ENCODE measurements around the gene FAM9C.
"Not testable (repeated sequence)": the region's sequence is repeated elsewhere in the genome, so short reads cannot be mapped to it uniquely, and the experiment has no call there.

Gene FAM9C

DNA sequence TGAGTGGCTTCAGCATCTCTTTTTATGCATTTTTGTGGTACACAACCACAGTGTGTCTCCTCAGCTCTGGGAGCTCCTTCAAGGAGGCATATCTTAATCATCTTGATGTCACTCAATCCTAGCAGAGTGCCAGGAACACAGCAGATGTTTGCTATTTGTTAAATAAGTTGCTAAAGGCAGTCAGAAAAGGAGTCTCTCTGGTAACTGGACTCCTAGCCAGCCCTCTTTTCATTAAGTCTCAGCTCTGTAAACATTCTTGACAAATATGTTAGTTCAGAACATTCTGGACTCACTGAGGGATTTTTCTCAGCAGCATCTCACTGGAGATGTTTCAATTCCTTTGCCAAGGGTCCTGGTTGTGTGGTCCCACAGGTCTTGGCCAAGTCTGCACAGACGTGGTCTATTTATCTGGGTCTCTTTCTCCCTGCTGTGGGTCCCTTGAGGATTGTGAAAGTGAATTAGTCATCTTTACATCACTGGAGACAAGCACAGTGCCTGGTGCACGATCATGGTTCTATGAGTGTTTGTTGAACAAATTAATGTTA lies 20.3 kb upstream of the FAM9C start:
- DNase-seq (ENCODE audit: extremely low spot score): no peak
- POLR2A ChIA-PET: no interaction called here
- TF ChIP-seq, protein P1, sequence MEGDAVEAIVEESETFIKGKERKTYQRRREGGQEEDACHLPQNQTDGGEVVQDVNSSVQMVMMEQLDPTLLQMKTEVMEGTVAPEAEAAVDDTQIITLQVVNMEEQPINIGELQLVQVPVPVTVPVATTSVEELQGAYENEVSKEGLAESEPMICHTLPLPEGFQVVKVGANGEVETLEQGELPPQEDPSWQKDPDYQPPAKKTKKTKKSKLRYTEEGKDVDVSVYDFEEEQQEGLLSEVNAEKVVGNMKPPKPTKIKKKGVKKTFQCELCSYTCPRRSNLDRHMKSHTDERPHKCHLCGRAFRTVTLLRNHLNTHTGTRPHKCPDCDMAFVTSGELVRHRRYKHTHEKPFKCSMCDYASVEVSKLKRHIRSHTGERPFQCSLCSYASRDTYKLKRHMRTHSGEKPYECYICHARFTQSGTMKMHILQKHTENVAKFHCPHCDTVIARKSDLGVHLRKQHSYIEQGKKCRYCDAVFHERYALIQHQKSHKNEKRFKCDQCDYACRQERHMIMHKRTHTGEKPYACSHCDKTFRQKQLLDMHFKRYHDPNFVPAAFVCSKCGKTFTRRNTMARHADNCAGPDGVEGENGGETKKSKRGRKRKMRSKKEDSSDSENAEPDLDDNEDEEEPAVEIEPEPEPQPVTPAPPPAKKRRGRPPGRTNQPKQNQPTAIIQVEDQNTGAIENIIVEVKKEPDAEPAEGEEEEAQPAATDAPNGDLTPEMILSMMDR (IDR thresholded peaks at IDR 0.05; ENCODE audit: control extremely low read depth, extremely low read depth, low read depth, missing control alignments): no peak
- CTCF ChIA-PET: interaction anchor here (1.5 kb wide), 1 partner anchor 10 kb away, joined by 3 read pairs; no protein-coding TSS in a partner anchor

DNA sequence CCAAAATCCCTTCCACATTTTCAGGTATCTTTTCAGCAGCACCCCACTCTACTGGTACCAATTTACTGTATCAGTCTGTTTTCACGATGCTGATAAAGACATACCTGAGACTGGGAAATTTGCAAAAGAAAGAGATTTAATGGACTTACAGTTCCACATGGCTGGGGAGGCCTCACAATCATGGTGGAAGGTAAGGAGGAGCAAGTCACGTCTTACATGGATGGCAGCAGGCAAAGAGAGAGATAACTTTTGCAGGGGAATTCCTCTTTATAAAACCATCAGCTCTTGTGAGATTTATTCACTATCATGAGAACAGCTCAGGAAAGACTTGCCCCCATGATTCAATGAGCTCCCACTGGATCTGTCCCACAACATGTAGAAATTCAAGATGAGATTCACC lies 18.7 kb upstream of the FAM9C start:
- POLR2A ChIA-PET; CTCF ChIA-PET; DNase-seq (ENCODE audit: extremely low spot score): not testable (repeated sequence)

DNA sequence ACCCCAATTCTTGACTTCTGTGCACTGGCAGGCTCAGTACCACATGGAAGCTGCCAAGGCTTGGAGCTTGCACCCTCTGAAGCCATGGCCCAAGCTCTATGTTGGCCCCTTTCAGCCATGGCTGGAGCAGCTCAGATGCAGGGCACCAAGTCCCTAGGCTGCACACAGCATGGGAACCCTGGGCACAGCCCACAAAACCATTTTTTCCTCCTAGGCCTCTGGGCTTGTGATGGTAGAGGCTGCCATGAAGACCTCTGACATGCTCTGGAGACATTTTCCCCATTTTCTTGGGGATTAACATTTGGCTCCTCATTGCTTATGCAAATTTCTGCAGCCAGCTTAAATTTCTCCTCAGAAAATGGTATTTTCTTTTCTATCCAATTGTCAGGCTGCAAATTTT lies 17.9 kb upstream of the FAM9C start:
- DNase-seq (ENCODE audit: extremely low spot score); CTCF ChIA-PET; POLR2A ChIA-PET: not testable (repeated sequence)

DNA sequence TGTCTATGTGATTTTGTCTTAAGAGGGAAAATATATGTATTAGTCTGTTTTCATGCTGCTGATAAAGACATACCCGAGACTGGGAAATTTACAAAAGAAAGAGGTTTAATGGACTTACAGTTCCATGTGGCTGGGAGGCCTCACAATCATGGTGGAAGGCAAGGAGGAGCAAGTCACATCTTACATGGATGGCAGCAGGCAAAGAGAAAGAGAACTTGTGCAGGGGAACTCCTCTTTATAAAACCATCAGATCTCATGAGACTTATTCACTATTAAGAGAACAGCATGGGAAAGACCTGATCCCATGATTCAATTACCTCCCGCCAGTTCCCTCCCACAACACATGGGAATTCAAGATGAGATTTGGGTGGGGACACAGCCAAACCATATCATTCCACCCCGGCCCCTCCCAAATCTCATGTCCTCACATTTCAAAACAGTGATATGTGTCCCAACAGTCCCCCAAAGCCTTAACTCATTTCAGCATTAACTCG lies 16.8 kb upstream of the FAM9C start:
- POLR2A ChIA-PET; DNase-seq (ENCODE audit: extremely low spot score); CTCF ChIA-PET: not testable (repeated sequence)

DNA sequence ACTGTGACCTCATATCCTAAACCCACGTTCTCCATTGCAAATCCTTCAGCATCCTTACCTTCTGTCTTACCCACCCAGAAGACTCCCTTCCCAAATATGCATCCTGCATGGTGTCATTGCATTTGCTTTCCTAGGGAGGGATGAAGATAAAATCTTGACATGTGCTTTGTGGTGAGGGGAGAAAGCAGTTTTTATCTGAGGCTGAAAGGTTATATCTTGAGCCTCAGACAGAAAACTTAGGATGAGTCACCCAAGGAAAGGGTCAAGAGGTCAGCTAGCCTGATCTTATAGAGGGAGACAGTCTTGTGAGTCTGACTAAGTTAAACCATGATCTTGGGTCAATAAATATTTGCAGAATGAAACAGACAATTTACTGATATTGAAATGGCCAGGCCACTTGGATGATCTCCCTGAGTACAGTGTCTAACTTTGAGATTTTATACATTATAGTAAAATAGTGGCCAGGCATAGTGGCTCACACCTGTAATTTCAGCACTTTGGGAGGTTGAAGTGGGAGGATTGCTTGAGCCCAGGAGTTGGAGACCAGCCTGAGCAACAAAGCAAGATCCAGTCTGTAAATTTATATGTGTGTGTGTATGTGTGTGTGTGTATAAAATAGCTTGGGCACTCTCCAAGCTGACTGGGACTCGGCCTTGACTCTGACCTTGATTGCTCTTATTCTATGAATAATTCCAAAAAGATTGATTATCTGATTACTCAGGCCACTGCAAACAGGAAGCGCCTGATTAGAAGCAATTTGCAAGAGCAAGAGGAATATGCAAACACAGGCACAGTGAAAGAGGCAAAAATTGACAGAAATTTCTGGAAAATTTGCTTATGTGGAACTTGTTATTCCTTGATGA lies 15.4 kb upstream of the FAM9C start:
- POLR2A ChIA-PET: no interaction called here
- DNase-seq (ENCODE audit: extremely low spot score): no peak
- TF ChIP-seq, protein P1 (IDR thresholded peaks at IDR 0.05; ENCODE audit: control extremely low read depth, extremely low read depth, low read depth, missing control alignments): no peak
- CTCF ChIA-PET: interaction anchor here (1.0 kb wide), 1 partner anchor 15 kb away, joined by 3 read pairs; no protein-coding TSS in a partner anchor

DNA sequence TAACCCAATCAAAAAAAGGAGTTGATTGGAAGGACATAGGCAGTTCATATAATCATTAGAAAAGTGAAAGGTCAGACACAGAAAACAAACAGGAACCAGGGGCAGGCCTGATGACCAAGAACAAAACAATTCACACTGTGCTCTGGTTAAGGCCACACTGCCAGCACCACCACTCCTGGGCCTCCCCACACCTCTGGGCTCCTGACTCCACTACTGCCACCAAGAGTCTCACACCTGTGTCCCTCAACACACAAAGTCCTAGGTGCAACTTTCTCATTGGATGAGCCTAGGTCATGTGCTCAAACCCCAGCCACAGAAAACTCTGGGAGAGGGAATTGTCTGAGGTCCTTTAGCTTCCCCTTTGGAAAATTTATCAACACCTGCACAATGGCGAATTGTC lies 11.1 kb upstream of the FAM9C start:
- ChIA-PET POLR2A (no interaction called here), CTCF (no interaction called here)
- TF ChIP-seq, protein P1 (IDR thresholded peaks at IDR 0.05; ENCODE audit: control extremely low read depth, extremely low read depth, low read depth, missing control alignments): no peak
- DNase-seq (ENCODE audit: extremely low spot score): no peak

DNA sequence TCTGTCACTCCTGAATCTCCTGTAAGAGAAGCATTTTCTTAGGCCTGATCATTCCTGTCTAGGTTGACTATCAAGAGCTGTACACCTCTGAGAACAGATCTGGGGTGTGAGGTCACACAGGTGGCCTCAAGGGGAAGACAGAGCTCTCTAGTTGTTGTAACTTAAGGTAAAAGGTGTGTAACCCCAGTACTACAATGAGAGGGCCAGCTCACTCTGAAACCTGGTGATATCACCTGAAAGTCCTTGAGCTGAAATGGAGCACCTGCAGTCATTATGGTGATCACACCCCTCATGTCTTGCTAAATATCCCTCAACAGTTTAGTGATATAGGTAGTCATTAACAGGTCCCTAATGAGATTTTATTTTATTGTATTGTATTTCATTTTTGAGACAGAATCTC lies 8.8 kb upstream of the FAM9C start:
- TF ChIP-seq, protein P1 (IDR thresholded peaks at IDR 0.05; ENCODE audit: control extremely low read depth, extremely low read depth, low read depth, missing control alignments): no peak
- DNase-seq (ENCODE audit: extremely low spot score): no peak
- CTCF ChIA-PET: no interaction called here
- POLR2A ChIA-PET: no interaction called here

DNA sequence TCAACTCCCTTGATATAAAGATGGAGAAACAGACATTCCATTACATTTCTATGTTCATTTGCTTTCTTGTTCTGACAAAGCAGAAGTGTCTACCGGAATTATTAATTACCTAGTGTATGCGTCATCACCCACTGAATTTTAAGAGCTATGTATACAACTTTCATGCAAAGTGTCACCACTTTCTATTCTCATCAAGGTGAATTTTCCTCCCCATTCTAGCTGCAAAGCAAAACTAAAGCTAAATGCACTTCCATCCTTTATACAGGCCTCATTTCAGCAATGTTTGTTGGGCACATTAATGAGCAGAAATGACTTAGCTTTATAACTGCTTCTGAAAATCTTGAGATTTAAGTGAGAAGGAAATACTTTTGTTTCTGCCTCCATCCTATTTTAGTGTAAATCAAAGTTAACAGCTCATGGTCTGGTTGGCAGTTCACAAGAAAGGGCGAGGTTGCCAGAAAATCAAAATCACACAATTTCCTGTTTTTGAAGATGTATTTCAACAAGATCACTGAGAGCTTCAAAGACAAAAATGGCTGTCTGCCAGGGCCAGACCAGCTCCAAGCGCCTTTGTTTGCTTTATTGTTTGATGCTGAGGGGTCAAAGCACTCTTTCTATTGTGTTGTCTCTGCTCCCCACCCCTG lies 7.2 kb upstream of the FAM9C start:
- ChIA-PET POLR2A (interaction anchor here (0.6 to 1.1 kb wide), 2 partner anchors 73 to 74 kb away, joined by 3 to 4 read pairs; no protein-coding TSS in a partner anchor), CTCF (interaction anchor here (0.8 to 2.0 kb wide), 7 partner anchors 16 to 436 kb away, joined by 3 to 4 read pairs (median 4); no protein-coding TSS in a partner anchor)
- peak; percentile 26 for DNase-seq (ENCODE audit: extremely low spot score)
- TF ChIP-seq, protein P1 (IDR thresholded peaks at IDR 0.05; ENCODE audit: control extremely low read depth, extremely low read depth, low read depth, missing control alignments): no peak

Data from GM10248 (cell line).